Amygdala (tissue), 56 donors: ENCODE results near the gene LGALS7B.
"Not testable (repeated sequence)": the region's sequence is repeated elsewhere in the genome, so short reads cannot be mapped to it uniquely, and the experiment has no call there.

Source experiments
- DNase-seq, 56 donors: peaks; one replicate each; lab custom pipeline; 2025; lab: John Stamatoyannopoulos, UW

The LGALS7B gene

GRCh38 chr19:38815059-38816001, 26.3 kb downstream of the LGALS7B start:
- peak in 1 of 56 donors; percentile 4 for DNase-seq

- DNase-seq: no peak
Observed at GRCh38 chr19:38816131-38816750, 27.2 kb downstream of the LGALS7B start.

GRCh38 chr19:38817081-38817480, 28.1 kb downstream of the LGALS7B start:
- no peak for DNase-seq

GRCh38 chr19:38819231-38819920, 30.4 kb downstream of the LGALS7B start:
- DNase-seq: no peak

- DNase-seq: not testable (repeated sequence)
Observed at GRCh38 chr19:38821230-38821825, 32.3 kb downstream of the LGALS7B start.

GRCh38 chr19:38825936-38826335, 36.9 kb downstream of the LGALS7B start:
- not testable (repeated sequence) for DNase-seq

- DNase-seq: no peak
Observed at GRCh38 chr19:38826856-38827551, 38.0 kb downstream of the LGALS7B start.

GRCh38 chr19:38829203-38829602, 40.2 kb downstream of the LGALS7B start:
- DNase-seq: not testable (repeated sequence)

- no peak for DNase-seq
Observed at GRCh38 chr19:38830039-38830733, 41.2 kb downstream of the LGALS7B start.

- DNase-seq: peak in 26 of 56 donors; percentile 16 to 70 (median 38)
Observed at GRCh38 chr19:38831142-38831605, 42.2 kb downstream of the LGALS7B start.

- DNase-seq: no peak
Observed at GRCh38 chr19:38833092-38833425, 44.1 kb downstream of the LGALS7B start.

- DNase-seq: no peak
Observed at GRCh38 chr19:38834104-38834490, 45.1 kb downstream of the LGALS7B start.

- DNase-seq: no peak
Observed at GRCh38 chr19:38834590-38834989, 45.6 kb downstream of the LGALS7B start.

- no peak for DNase-seq
Observed at GRCh38 chr19:38836159-38836982, 47.4 kb downstream of the LGALS7B start.

GRCh38 chr19:38836983-38837626, 48.1 kb downstream of the LGALS7B start:
- no peak for DNase-seq

- DNase-seq: no peak
Observed at GRCh38 chr19:38837656-38838121, 48.7 kb downstream of the LGALS7B start.

- DNase-seq: no peak
Observed at GRCh38 chr19:38838208-38838985, 49.4 kb downstream of the LGALS7B start.
